Esophagus squamous epithelium (tissue), 4 donors: ENCODE measurements around the gene TIAM2.

Source experiments
- POLR2A ChIP-seq, 4 donors: fragments of 450-650 bp; IDR thresholded peaks; one replicate each; pipeline ENCODE4 v1.6.1; 2017; ENCODE audit warnings: antibody characterized with exemption in 4 of 4, mild to moderate bottlenecking in 4 of 4, moderate library complexity in 3 of 4
- TF ChIP-seq, protein P1 (sequence below), 6 experiments: fragments of 450-650 bp in 4 of 6; fragments of 200-600 bp in 2 of 6; sonication (generic) in 2 of 6; IDR thresholded peaks; one replicate each; pipeline ENCODE4 v1.5.1; 2016 to 2019; ENCODE audit warnings: antibody characterized with exemption in 6 of 6, mild to moderate bottlenecking in 4 of 6, moderate library complexity in 4 of 6

- TF ChIP-seq, protein P1, sequence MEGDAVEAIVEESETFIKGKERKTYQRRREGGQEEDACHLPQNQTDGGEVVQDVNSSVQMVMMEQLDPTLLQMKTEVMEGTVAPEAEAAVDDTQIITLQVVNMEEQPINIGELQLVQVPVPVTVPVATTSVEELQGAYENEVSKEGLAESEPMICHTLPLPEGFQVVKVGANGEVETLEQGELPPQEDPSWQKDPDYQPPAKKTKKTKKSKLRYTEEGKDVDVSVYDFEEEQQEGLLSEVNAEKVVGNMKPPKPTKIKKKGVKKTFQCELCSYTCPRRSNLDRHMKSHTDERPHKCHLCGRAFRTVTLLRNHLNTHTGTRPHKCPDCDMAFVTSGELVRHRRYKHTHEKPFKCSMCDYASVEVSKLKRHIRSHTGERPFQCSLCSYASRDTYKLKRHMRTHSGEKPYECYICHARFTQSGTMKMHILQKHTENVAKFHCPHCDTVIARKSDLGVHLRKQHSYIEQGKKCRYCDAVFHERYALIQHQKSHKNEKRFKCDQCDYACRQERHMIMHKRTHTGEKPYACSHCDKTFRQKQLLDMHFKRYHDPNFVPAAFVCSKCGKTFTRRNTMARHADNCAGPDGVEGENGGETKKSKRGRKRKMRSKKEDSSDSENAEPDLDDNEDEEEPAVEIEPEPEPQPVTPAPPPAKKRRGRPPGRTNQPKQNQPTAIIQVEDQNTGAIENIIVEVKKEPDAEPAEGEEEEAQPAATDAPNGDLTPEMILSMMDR (IDR thresholded peaks at IDR 0.05), result no peak
- TF ChIP-seq POLR2A (IDR thresholded peaks at IDR 0.05), result no peak
These were observed 306.8 kb downstream of the TIAM2 start for GRCh38 chr6:155301867-155302266.
